ENCODE measurements around the gene HCFC1R1. TPM values are rescaled to one million over a fixed set of nuclear protein-coding genes. Genes with fewer than 3 reads are reported as not detected.
"Not testable (repeated sequence)": the region's sequence is repeated elsewhere in the genome, so short reads cannot be mapped to it uniquely, and the experiment has no call there.

HCFC1R1 gene
- total RNA-seq (19.0 TPM), polyA plus RNA-seq (56.0 TPM)
- long read RNA-seq, donor 1, partial matches to known transcripts, result 0 of 2 reads
- long read RNA-seq, donor 1, other reads (novel, unspliced or antisense), result 0 of 2 reads
- long read RNA-seq, donor 2, result 0 reads
- long read RNA-seq, donor 3, transcript HCFC1R1-201 (4 exons, 965 nt), result major isoform, 12 of 68 reads
- long read RNA-seq, donor 3, partial matches to known transcripts, result 48 of 68 reads
- long read RNA-seq, donor 3, other reads (novel, unspliced or antisense), result 0 of 68 reads
- long read RNA-seq, donor 4, transcript HCFC1R1-201 (4 exons, 965 nt), result major isoform, 10 of 13 reads
- long read RNA-seq, donor 4, partial matches to known transcripts, result 0 of 13 reads
- long read RNA-seq, donor 4, other reads (novel, unspliced or antisense), result 0 of 13 reads
- long read RNA-seq, donor 5, transcript HCFC1R1-201 (4 exons, 965 nt), result major isoform, 16 of 23 reads
- long read RNA-seq, donor 5, transcript HCFC1R1-206 (3 exons, 618 nt), result minor isoform, 5 of 23 reads
- long read RNA-seq, donor 5, partial matches to known transcripts, result 0 of 23 reads
- long read RNA-seq, donor 5, other reads (novel, unspliced or antisense), result 0 of 23 reads
- long read RNA-seq, donor 6, transcript HCFC1R1-201 (4 exons, 965 nt), result major isoform, 9 of 18 reads
- long read RNA-seq, donor 6, partial matches to known transcripts, result 0 of 18 reads
- long read RNA-seq, donor 6, other reads (novel, unspliced or antisense), result 0 of 18 reads
- long read RNA-seq, donor 7, transcript HCFC1R1-201 (4 exons, 965 nt), result major isoform, 16 of 28 reads
- long read RNA-seq, donor 7, transcript HCFC1R1-206 (3 exons, 618 nt), result minor isoform, 5 of 28 reads
- long read RNA-seq, donor 7, partial matches to known transcripts, result 0 of 28 reads
- long read RNA-seq, donor 7, other reads (novel, unspliced or antisense), result 0 of 28 reads
- long read RNA-seq, donor 8, transcript HCFC1R1-201 (4 exons, 965 nt), result major isoform, 9 of 10 reads
- long read RNA-seq, donor 8, partial matches to known transcripts, result 0 of 10 reads
- long read RNA-seq, donor 8, other reads (novel, unspliced or antisense), result 0 of 10 reads
- long read RNA-seq, donor 9, transcript HCFC1R1-201 (4 exons, 965 nt), result major isoform, 12 of 17 reads
- long read RNA-seq, donor 9, partial matches to known transcripts, result 0 of 17 reads
- long read RNA-seq, donor 9, other reads (novel, unspliced or antisense), result 0 of 17 reads
- long read RNA-seq, donor 10, transcript HCFC1R1-201 (4 exons, 965 nt), result major isoform, 7 of 12 reads
- long read RNA-seq, donor 10, partial matches to known transcripts, result 0 of 12 reads
- long read RNA-seq, donor 10, other reads (novel, unspliced or antisense), result 0 of 12 reads

GRCh38 chr16:3023669-3024478 is at the start of gene HCFC1R1, which contains the start of gene THOC6:
Gene HCFC1R1, minus strand, starts transcription at chr16:3023942. Its CDS starts 1 bp downstream, at chr16:3023941.
Gene THOC6, plus strand, starts transcription at chr16:3024035. Its CDS starts 292 bp downstream, at chr16:3024327.
- H3K27me3 ChIP-seq (ENCODE audit: control insufficient read depth in 2 of 2, insufficient read depth in 1 of 2, low read length in 1 of 2), result peaks cover 30 to 47% of the 10 kb centered on the region in 2 donors
- H3K27ac ChIP-seq (ENCODE audit: low read depth in 1 of 2, low read length in 1 of 2), result peak within 1 kb of the TSS; percentile 85 to 92
- H3K9me3 ChIP-seq (ENCODE audit: control insufficient read depth in 2 of 2, insufficient read depth in 1 of 2, low read length in 1 of 2), result peaks cover 0 to 24% of the 10 kb centered on the region in 2 donors
- H3K4me3 ChIP-seq (ENCODE audit: low read length in 2 of 2), result peak within 1 kb of the TSS; percentile 79 to 85
- WGBS, result 2% methylated on average over 69 of the region's 69 CpGs
- H3K4me1 ChIP-seq (ENCODE audit: control insufficient read depth in 2 of 2, insufficient read depth in 2 of 2, low read length in 2 of 2), result peaks cover 43 to 66% of the 10 kb centered on the region in 2 donors
- peak; percentile 96 to 99 (median 98) for DNase-seq (ENCODE audit: low read depth in 6 of 9, low spot score in 9 of 9)
- H3K36me3 ChIP-seq (ENCODE audit: control insufficient read depth in 2 of 2, insufficient read depth in 2 of 2, low read length in 1 of 2), result peaks cover 16 to 21% of the 10 kb centered on the region in 2 donors

- H3K27ac ChIP-seq (ENCODE audit: low read depth in 1 of 2, low read length in 1 of 2), result peak overlapping the region; percentile 97 to 99
- no peak overlapping the region for H3K4me3 ChIP-seq (ENCODE audit: low read length in 2 of 2)
- WGBS, result 95% methylated on average over 7 of the region's 7 CpGs
- peaks cover 53 to 92% of the 10 kb centered on the region in 2 donors for H3K4me1 ChIP-seq (ENCODE audit: control insufficient read depth in 2 of 2, insufficient read depth in 2 of 2, low read length in 2 of 2)
- DNase-seq (ENCODE audit: low read depth in 6 of 9, low spot score in 9 of 9), result no peak
- peaks cover 0 to 16% of the 10 kb centered on the region in 2 donors for H3K9me3 ChIP-seq (ENCODE audit: control insufficient read depth in 2 of 2, insufficient read depth in 1 of 2, low read length in 1 of 2)
- H3K27me3 ChIP-seq (ENCODE audit: control insufficient read depth in 2 of 2, insufficient read depth in 1 of 2, low read length in 1 of 2), result no peaks in the 10 kb centered on the region
- peaks cover 10 to 12% of the 10 kb centered on the region in 2 donors for H3K36me3 ChIP-seq (ENCODE audit: control insufficient read depth in 2 of 2, insufficient read depth in 2 of 2, low read length in 1 of 2)
These were observed 49.7 kb upstream of the HCFC1R1 start for GRCh38 chr16:3073448-3073847.

GRCh38 chr16:3072576-3073263 is 49.0 kb upstream of the HCFC1R1 start:
- peak in 1 of 9 donors; percentile 60 for DNase-seq (ENCODE audit: low read depth in 6 of 9, low spot score in 9 of 9)
- peak overlapping the region; percentile 77 to 83 for H3K27ac ChIP-seq (ENCODE audit: low read depth in 1 of 2, low read length in 1 of 2)
- peaks cover 13 to 17% of the 10 kb centered on the region in 2 donors for H3K36me3 ChIP-seq (ENCODE audit: control insufficient read depth in 2 of 2, insufficient read depth in 2 of 2, low read length in 1 of 2)
- H3K9me3 ChIP-seq (ENCODE audit: control insufficient read depth in 2 of 2, insufficient read depth in 1 of 2, low read length in 1 of 2), result peaks cover 0 to 14% of the 10 kb centered on the region in 2 donors
- 65% methylated on average over 17 of the region's 18 CpGs for WGBS
- not testable (repeated sequence) for H3K27me3 ChIP-seq (ENCODE audit: control insufficient read depth in 2 of 2, insufficient read depth in 1 of 2, low read length in 1 of 2); H3K4me3 ChIP-seq (ENCODE audit: low read length in 2 of 2)
- H3K4me1 ChIP-seq (ENCODE audit: control insufficient read depth in 2 of 2, insufficient read depth in 2 of 2, low read length in 2 of 2), result peaks cover 58 to 93% of the 10 kb centered on the region in 2 donors

- H3K27me3 ChIP-seq (ENCODE audit: control insufficient read depth in 2 of 2, insufficient read depth in 1 of 2, low read length in 1 of 2); DNase-seq (ENCODE audit: low read depth in 6 of 9, low spot score in 9 of 9); H3K4me3 ChIP-seq (ENCODE audit: low read length in 2 of 2): not testable (repeated sequence)
- peaks cover 60 to 93% of the 10 kb centered on the region in 2 donors for H3K4me1 ChIP-seq (ENCODE audit: control insufficient read depth in 2 of 2, insufficient read depth in 2 of 2, low read length in 2 of 2)
- H3K9me3 ChIP-seq (ENCODE audit: control insufficient read depth in 2 of 2, insufficient read depth in 1 of 2, low read length in 1 of 2), result peaks cover 0 to 13% of the 10 kb centered on the region in 2 donors
- peaks cover 13 to 19% of the 10 kb centered on the region in 2 donors for H3K36me3 ChIP-seq (ENCODE audit: control insufficient read depth in 2 of 2, insufficient read depth in 2 of 2, low read length in 1 of 2)
- H3K27ac ChIP-seq (ENCODE audit: low read depth in 1 of 2, low read length in 1 of 2), result peak overlapping the region; percentile 61 to 67
- 44% methylated on average over 3 of the region's 4 CpGs for WGBS
These were observed 48.4 kb upstream of the HCFC1R1 start for GRCh38 chr16:3072148-3072547.

- no peaks in the 10 kb centered on the region for H3K27me3 ChIP-seq (ENCODE audit: control insufficient read depth in 2 of 2, insufficient read depth in 1 of 2, low read length in 1 of 2)
- peaks cover 13 to 19% of the 10 kb centered on the region in 2 donors for H3K36me3 ChIP-seq (ENCODE audit: control insufficient read depth in 2 of 2, insufficient read depth in 2 of 2, low read length in 1 of 2)
- H3K4me3 ChIP-seq (ENCODE audit: low read length in 2 of 2), result no peak overlapping the region
- peaks cover 57 to 91% of the 10 kb centered on the region in 2 donors for H3K4me1 ChIP-seq (ENCODE audit: control insufficient read depth in 2 of 2, insufficient read depth in 2 of 2, low read length in 2 of 2)
- H3K9me3 ChIP-seq (ENCODE audit: control insufficient read depth in 2 of 2, insufficient read depth in 1 of 2, low read length in 1 of 2), result peaks cover 0 to 8% of the 10 kb centered on the region in 2 donors
- peak overlapping the region; percentile 58 to 67 for H3K27ac ChIP-seq (ENCODE audit: low read depth in 1 of 2, low read length in 1 of 2)
- 95% methylated on average over 7 of the region's 7 CpGs for WGBS
- DNase-seq (ENCODE audit: low read depth in 6 of 9, low spot score in 9 of 9), result no peak
These were observed 47.9 kb upstream of the HCFC1R1 start for GRCh38 chr16:3071655-3072054.

GRCh38 chr16:3070608-3071111 is 46.9 kb upstream of the HCFC1R1 start:
- WGBS, result 94% methylated on average over 9 of the region's 9 CpGs
- H3K27ac ChIP-seq (ENCODE audit: low read depth in 1 of 2, low read length in 1 of 2), result peak overlapping the region; percentile 67 to 68

GRCh38 chr16:3069146-3069545 is 45.4 kb upstream of the HCFC1R1 start:
- peaks cover 48 to 89% of the 10 kb centered on the region in 2 donors for H3K4me1 ChIP-seq (ENCODE audit: control insufficient read depth in 2 of 2, insufficient read depth in 2 of 2, low read length in 2 of 2)
- WGBS, result 95% methylated on average over 10 of the region's 11 CpGs

More at GRCh38 chr16:3070608-3071111, 46.9 kb upstream of the HCFC1R1 start:
- no peaks in the 10 kb centered on the region for H3K9me3 ChIP-seq (ENCODE audit: control insufficient read depth in 2 of 2, insufficient read depth in 1 of 2, low read length in 1 of 2)
- peaks cover 51 to 91% of the 10 kb centered on the region in 2 donors for H3K4me1 ChIP-seq (ENCODE audit: control insufficient read depth in 2 of 2, insufficient read depth in 2 of 2, low read length in 2 of 2)
- H3K4me3 ChIP-seq (ENCODE audit: low read length in 2 of 2), result no peak overlapping the region
- H3K27me3 ChIP-seq (ENCODE audit: control insufficient read depth in 2 of 2, insufficient read depth in 1 of 2, low read length in 1 of 2), result no peaks in the 10 kb centered on the region
- DNase-seq (ENCODE audit: low read depth in 6 of 9, low spot score in 9 of 9), result no peak
- H3K36me3 ChIP-seq (ENCODE audit: control insufficient read depth in 2 of 2, insufficient read depth in 2 of 2, low read length in 1 of 2), result peaks cover 13 to 19% of the 10 kb centered on the region in 2 donors

More at GRCh38 chr16:3069146-3069545, 45.4 kb upstream of the HCFC1R1 start:
- H3K4me3 ChIP-seq (ENCODE audit: low read length in 2 of 2); H3K9me3 ChIP-seq (ENCODE audit: control insufficient read depth in 2 of 2, insufficient read depth in 1 of 2, low read length in 1 of 2); DNase-seq (ENCODE audit: low read depth in 6 of 9, low spot score in 9 of 9); H3K27ac ChIP-seq (ENCODE audit: low read depth in 1 of 2, low read length in 1 of 2); H3K27me3 ChIP-seq (ENCODE audit: control insufficient read depth in 2 of 2, insufficient read depth in 1 of 2, low read length in 1 of 2): not testable (repeated sequence)
- H3K36me3 ChIP-seq (ENCODE audit: control insufficient read depth in 2 of 2, insufficient read depth in 2 of 2, low read length in 1 of 2), result peaks cover 13 to 19% of the 10 kb centered on the region in 2 donors

Measured in thymus (tissue), 14 donors.